KMS-11 (cell line): Measurements from ENCODE around the gene RAB5A.

Source experiments
- H2AFZ ChIP-seq: fragments of 200-600 bp; sonication (generic); 2 replicates; pipeline ENCODE4 v1.6.1; 2016; ENCODE audit warnings: antibody characterized with exemption, mixed run types, low read depth
- H3K27ac ChIP-seq: fragments of 200-600 bp; sonication (generic); 2 replicates; pipeline ENCODE4 v1.6.1; 2016; ENCODE audit warnings: mild to moderate bottlenecking, mixed run types
- H3K27me3 ChIP-seq: fragments of 200-600 bp; sonication (generic); 2 replicates; pipeline ENCODE4 v1.6.1; 2017; ENCODE audit warnings: mild to moderate bottlenecking, low read depth, mixed run types, moderate library complexity; ENCODE audit not compliant: insufficient read depth
- H3K36me3 ChIP-seq: fragments of 200-600 bp; sonication (generic); 2 replicates; pipeline ENCODE4 v1.6.1; 2017; ENCODE audit warnings: mild to moderate bottlenecking, mixed run types; ENCODE audit not compliant: insufficient read depth
- H3K4me1 ChIP-seq: fragments of 200-600 bp; sonication (generic); 2 replicates; pipeline ENCODE4 v1.6.1; 2016; ENCODE audit warnings: mild to moderate bottlenecking, low read depth, mixed run types; ENCODE audit not compliant: poor library complexity, severe bottlenecking
- H3K4me2 ChIP-seq: fragments of 200-600 bp; sonication (generic); 2 replicates; pipeline ENCODE4 v1.7.0; 2016; ENCODE audit warnings: mild to moderate bottlenecking, mixed run types
- H3K4me3 ChIP-seq: fragments of 200-600 bp; sonication (generic); IDR thresholded peaks from 2 replicates; pipeline ENCODE4 v1.6.1; 2017; ENCODE audit warnings: low read depth, low read length, mixed read lengths; ENCODE audit not compliant: insufficient read depth
- H3K79me2 ChIP-seq: fragments of 200-600 bp; sonication (generic); 2 replicates; pipeline ENCODE4 v1.6.1; 2016; ENCODE audit warnings: low read depth, mixed run types; ENCODE audit not compliant: insufficient read depth
- H3K9ac ChIP-seq: fragments of 200-600 bp; sonication (generic); 2 replicates; pipeline ENCODE4 v1.6.1; 2016; ENCODE audit warnings: mild to moderate bottlenecking, mixed run types
- H4K20me1 ChIP-seq: fragments of 200-600 bp; sonication (generic); 2 replicates; pipeline ENCODE4 v1.6.1; 2016; ENCODE audit warnings: mild to moderate bottlenecking, mixed run types; ENCODE audit not compliant: insufficient read depth
- TF ChIP-seq, protein P1 (sequence below): fragments of 200-600 bp; sonication (generic); conservative IDR thresholded peaks from 2 replicates; pipeline ENCODE4 v1.6.1; 2017; ENCODE audit warnings: low read depth, mild to moderate bottlenecking, antibody characterized with exemption, low read length, moderate library complexity, mixed read lengths

RAB5A gene

GRCh38 chr3:19960696-19961095 is 13.8 kb downstream of the RAB5A start:
- TF ChIP-seq, protein P1, sequence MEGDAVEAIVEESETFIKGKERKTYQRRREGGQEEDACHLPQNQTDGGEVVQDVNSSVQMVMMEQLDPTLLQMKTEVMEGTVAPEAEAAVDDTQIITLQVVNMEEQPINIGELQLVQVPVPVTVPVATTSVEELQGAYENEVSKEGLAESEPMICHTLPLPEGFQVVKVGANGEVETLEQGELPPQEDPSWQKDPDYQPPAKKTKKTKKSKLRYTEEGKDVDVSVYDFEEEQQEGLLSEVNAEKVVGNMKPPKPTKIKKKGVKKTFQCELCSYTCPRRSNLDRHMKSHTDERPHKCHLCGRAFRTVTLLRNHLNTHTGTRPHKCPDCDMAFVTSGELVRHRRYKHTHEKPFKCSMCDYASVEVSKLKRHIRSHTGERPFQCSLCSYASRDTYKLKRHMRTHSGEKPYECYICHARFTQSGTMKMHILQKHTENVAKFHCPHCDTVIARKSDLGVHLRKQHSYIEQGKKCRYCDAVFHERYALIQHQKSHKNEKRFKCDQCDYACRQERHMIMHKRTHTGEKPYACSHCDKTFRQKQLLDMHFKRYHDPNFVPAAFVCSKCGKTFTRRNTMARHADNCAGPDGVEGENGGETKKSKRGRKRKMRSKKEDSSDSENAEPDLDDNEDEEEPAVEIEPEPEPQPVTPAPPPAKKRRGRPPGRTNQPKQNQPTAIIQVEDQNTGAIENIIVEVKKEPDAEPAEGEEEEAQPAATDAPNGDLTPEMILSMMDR = no peak
- Histone ChIP-seq H2AFZ (no peak overlapping the region), H3K9ac (no peak overlapping the region), H3K4me3 (no peak overlapping the region), H3K27ac (no peak overlapping the region), H3K4me2 (no peak overlapping the region), H3K79me2 (0 out of 2 replicates have a peak, but pooled peaks cover 6% of the 10 kb centered on the region), H3K27me3 (no peaks in the 10 kb centered on the region), H3K4me1 (no peaks in the 10 kb centered on the region), H4K20me1 (no peaks in the 10 kb centered on the region), H3K36me3 (no peaks in the 10 kb centered on the region)

GRCh38 chr3:19961960-19962359 is 15.1 kb downstream of the RAB5A start:
- H3K36me3 ChIP-seq = no peaks in the 10 kb centered on the region
- TF ChIP-seq, protein P1 = no peak
- no peak overlapping the region for H3K4me3 ChIP-seq
- H3K4me2 ChIP-seq = no peak overlapping the region
- H3K27ac ChIP-seq = no peak overlapping the region
- no peak overlapping the region for H2AFZ ChIP-seq
- no peak overlapping the region for H3K9ac ChIP-seq
- no peaks in the 10 kb centered on the region for H3K4me1 ChIP-seq
- no peaks in the 10 kb centered on the region for H4K20me1 ChIP-seq
- no peaks in the 10 kb centered on the region for H3K27me3 ChIP-seq
- H3K79me2 ChIP-seq = 0 out of 2 replicates have a peak, but pooled peaks cover 6% of the 10 kb centered on the region

DNA sequence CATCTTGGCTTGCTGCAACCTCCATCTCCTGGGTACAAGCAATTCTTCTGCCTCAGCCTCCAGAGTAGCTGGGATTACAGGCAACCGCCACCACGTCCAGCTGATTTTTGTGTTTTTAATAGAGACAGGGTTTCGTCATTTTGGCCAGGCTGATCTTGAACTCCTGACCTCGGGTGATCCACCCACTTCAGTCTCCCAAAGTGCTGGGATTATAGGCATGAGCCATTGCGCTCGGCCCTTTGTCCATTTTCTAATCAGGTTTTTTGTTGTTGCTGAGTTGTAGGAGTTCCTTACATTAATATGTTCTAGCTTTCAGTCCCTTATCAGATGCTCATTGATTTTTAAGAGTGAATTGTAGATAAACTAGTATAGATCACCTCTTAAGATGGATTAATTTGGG is 20.3 kb downstream of the RAB5A start:
- Histone ChIP-seq H3K27ac (no peak overlapping the region), H3K4me2 (no peak overlapping the region), H4K20me1 (no peaks in the 10 kb centered on the region), H3K27me3 (no peaks in the 10 kb centered on the region), H3K36me3 (no peaks in the 10 kb centered on the region), H3K4me3 (no peak overlapping the region), H3K4me1 (no peaks in the 10 kb centered on the region), H3K79me2 (peaks cover 6% of the 10 kb centered on the region; the same call in 1 of the 2 replicates), H2AFZ (no peak overlapping the region), H3K9ac (no peak overlapping the region)
- TF ChIP-seq, protein P1 = no peak

- peaks cover 4% of the 10 kb centered on the region; the same call in 1 of the 2 replicates for H3K79me2 ChIP-seq
- H3K4me1 ChIP-seq = no peaks in the 10 kb centered on the region
- no peaks in the 10 kb centered on the region for H3K27me3 ChIP-seq
- H3K36me3 ChIP-seq = no peaks in the 10 kb centered on the region
- H4K20me1 ChIP-seq = no peaks in the 10 kb centered on the region
- no peak overlapping the region for H3K9ac ChIP-seq
- no peak overlapping the region for H3K4me3 ChIP-seq
- H3K4me2 ChIP-seq = no peak overlapping the region
- H3K27ac ChIP-seq = no peak overlapping the region
- TF ChIP-seq, protein P1 = no peak
- no peak overlapping the region for H2AFZ ChIP-seq
These were observed 20.9 kb downstream of the RAB5A start for GRCh38 chr3:19967812-19968211.
